Measurements from ENCODE around the gene MCU. TPM values are rescaled to one million over a fixed set of nuclear protein-coding genes. Genes with fewer than 3 reads are reported as not detected.
A peak's percentile ranks its signal among the peaks of the same experiment; 100 is the strongest.

Gene MCU
- total and polyA plus RNA-seq, 2 of the 8 experiments (the other 6 are each of a cell fraction or from before 2014, with no cell fraction given): 51.6 to 62.2 TPM

- DNase-seq (ENCODE audit: low read depth in 1 of 2, low spot score in 2 of 2) (no peak), FAIRE-seq (no peak)
- H2AFZ ChIP-seq (ENCODE audit: low read length): no peak overlapping the region
- no peak overlapping the region for H2BK5ac ChIP-seq (ENCODE audit: low read depth, low read length)
- ChIA-PET CTCF (ENCODE audit: partially characterized antibody) (interaction anchor here (1.5 to 2.1 kb wide), 2 partner anchors 141 to 144 kb away, joined by 3 to 6 read pairs; no protein-coding TSS in a partner anchor), POLR2A (ENCODE audit: partially characterized antibody) (interaction anchor here (0.5 to 3.3 kb wide), 15 partner anchors 10 to 330 kb away, joined by 3 to 19 read pairs (median 3); partner anchors contain the start of gene MICU1)
- H3K9ac ChIP-seq (replicated peaks in 1 of 4; ENCODE audit: extremely low read depth in 1 of 4, low read depth in 3 of 4, low read length in 3 of 4): peak overlapping the region; percentile 68 to 100 (median 77)
- peak overlapping the region; percentile 78 to 92 for H3K4me2 ChIP-seq (ENCODE audit: insufficient read depth in 1 of 2, low read depth in 2 of 2, low read length in 2 of 2)
- no peak overlapping the region for H2AK5ac ChIP-seq (ENCODE audit: low read depth, low read length)
- 0% methylated on average over 11 of the region's 11 CpGs; no CpG with 5 or more reads in 1 of the 2 experiments for WGBS, 2 experiments (ENCODE audit: extremely low coverage in 1 of 2, insufficient coverage in 1 of 2, insufficient read length in 1 of 2, insufficient replicate concordance in 2 of 2, low coverage in 1 of 2, low lambda C conversion rate in 2 of 2, missing lambda C conversion rate in 1 of 2)
- no peak overlapping the region for H3K4ac ChIP-seq (replicated peaks; ENCODE audit: insufficient read length, low read depth, low read length)
- no peak overlapping the region for H4K5ac ChIP-seq (ENCODE audit: insufficient read length, low read depth, low read length)
- no peak overlapping the region for H3K56ac ChIP-seq (replicated peaks; ENCODE audit: insufficient read length, low read depth, low read length)
- no peaks in the 10 kb centered on the region for H3K36me3 ChIP-seq (ENCODE audit: control insufficient read depth in 2 of 4, insufficient read depth in 4 of 4, low read length in 3 of 4)
- no peaks in the 10 kb centered on the region for H3K9me3 ChIP-seq (ENCODE audit: insufficient read depth in 2 of 2, low read depth in 1 of 2, low read length in 1 of 2)
- peak overlapping the region; percentile 83 to 96 (median 90) for H3K4me3 ChIP-seq (ENCODE audit: extremely low read depth in 1 of 4, insufficient read depth in 2 of 4, low read depth in 3 of 4, low read length in 4 of 4)
- H3K23ac ChIP-seq (ENCODE audit: insufficient read length): no peak overlapping the region
- H3K23me2 ChIP-seq (ENCODE audit: low read depth, low read length): peaks cover 3% of the 10 kb centered on the region; the same call in 1 of the 2 replicates
- H2BK20ac ChIP-seq (ENCODE audit: low read length): no peak overlapping the region
- no peak overlapping the region for H4K91ac ChIP-seq (replicated peaks; ENCODE audit: insufficient read length, low read length)
- peaks cover 0 to 3% (median 0%) of the 10 kb centered on the region in 4 experiments; a peak in 2 of 7 replicates for H3K4me1 ChIP-seq (replicated peaks in 1 of 4; ENCODE audit: control insufficient read depth in 3 of 4, insufficient read depth in 4 of 4, low read length in 3 of 4)
- H3K79me1 ChIP-seq (ENCODE audit: low read depth, low read length): peaks cover 3% of the 10 kb centered on the region; the same call in 1 of the 2 replicates
- no peak overlapping the region for H4K8ac ChIP-seq (ENCODE audit: extremely low read depth, insufficient read depth, low read length)
- peaks cover 23 to 52% of the 10 kb centered on the region in 2 experiments for H3K79me2 ChIP-seq (ENCODE audit: control insufficient read depth in 1 of 2, insufficient read depth in 2 of 2, low read length in 2 of 2)
- H2BK15ac ChIP-seq (ENCODE audit: low read length): no peak overlapping the region
- H3K14ac ChIP-seq (ENCODE audit: insufficient read length): no peak overlapping the region
- H3K18ac ChIP-seq (ENCODE audit: extremely low read depth, low read length): peak overlapping the region; percentile 64; the same call in 1 of the 2 replicates
- H4K20me1 ChIP-seq (replicated peaks in 1 of 2; ENCODE audit: control insufficient read depth in 1 of 2, insufficient read depth in 2 of 2, low read length in 2 of 2): peaks cover 3 to 8% of the 10 kb centered on the region in 2 experiments
- H3K27me3 ChIP-seq (replicated peaks in 1 of 4; ENCODE audit: control insufficient read depth in 3 of 4, extremely low read depth in 1 of 4, insufficient read depth in 3 of 4, low read length in 3 of 4): no peaks in the 10 kb centered on the region
- H3K27ac ChIP-seq (ENCODE audit: low read depth, low read length): peak overlapping the region; percentile 21; the same call in 1 of the 2 replicates
- no peak overlapping the region for H2BK12ac ChIP-seq (ENCODE audit: low read depth, low read length)
- H2BK120ac ChIP-seq (replicated peaks; ENCODE audit: low read depth, low read length): no peak overlapping the region
- TF ChIP-seq SP4 (IDR thresholded peaks at IDR 0.05; ENCODE audit: low read length) (no peak), TCF12 (IDR thresholded peaks at IDR 0.05; ENCODE audit: low read depth, low read length) (no peak), SP1 (IDR thresholded peaks at IDR 0.05; ENCODE audit: low read depth, low read length) (no peak), BACH1 (IDR thresholded peaks at IDR 0.05; ENCODE audit: low read length) (no peak), CBX8 (IDR thresholded peaks at IDR 0.05; ENCODE audit: borderline replicate concordance, low read depth, low read length) (no peak), POU5F1 (IDR thresholded peaks at IDR 0.05; ENCODE audit: low read depth, low read length) (no peak), HDAC2 (IDR thresholded peaks at IDR 0.05; ENCODE audit: borderline replicate concordance in 1 of 2, low read depth in 2 of 2, low read length in 2 of 2) (no peak), TAF1 (IDR thresholded peaks at IDR 0.05; ENCODE audit: low read depth, low read length) (no peak), FOSL1 (IDR thresholded peaks at IDR 0.05; ENCODE audit: insufficient read depth, low read depth, low read length) (no peak), JUND (IDR thresholded peaks at IDR 0.05; ENCODE audit: low read length) (no peak), CHD2 (IDR thresholded peaks at IDR 0.05; ENCODE audit: low read length) (no peak), EP300 (IDR thresholded peaks at IDR 0.05; ENCODE audit: borderline replicate concordance in 1 of 2, low read depth in 2 of 2, low read length in 2 of 2) (no peak), SP2 (IDR thresholded peaks at IDR 0.05; ENCODE audit: low read length) (no peak)
- TF ChIP-seq, protein P1, sequence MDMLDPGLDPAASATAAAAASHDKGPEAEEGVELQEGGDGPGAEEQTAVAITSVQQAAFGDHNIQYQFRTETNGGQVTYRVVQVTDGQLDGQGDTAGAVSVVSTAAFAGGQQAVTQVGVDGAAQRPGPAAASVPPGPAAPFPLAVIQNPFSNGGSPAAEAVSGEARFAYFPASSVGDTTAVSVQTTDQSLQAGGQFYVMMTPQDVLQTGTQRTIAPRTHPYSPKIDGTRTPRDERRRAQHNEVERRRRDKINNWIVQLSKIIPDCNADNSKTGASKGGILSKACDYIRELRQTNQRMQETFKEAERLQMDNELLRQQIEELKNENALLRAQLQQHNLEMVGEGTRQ (IDR thresholded peaks at IDR 0.05; ENCODE audit: low read length): no peak
Observed at GRCh38 chr10:72692744-72692993, 726 bp downstream of the MCU start.
